ACHN (cell line): ENCODE measurements around the gene FCGBP.

ENCODE experiments used
- DNase-seq: peaks from one replicate; pipeline ENCODE4 v3.0.0-alpha.2; 2015
- in situ Hi-C: cut with HindIII; loops from 2 replicates; pipeline ENCODE4 v1.10.0; 2017; ENCODE audit warnings: low sequenced_read_pairs, low pct_ligation_motif_present, low pct_unique_long_range_greater_than_20kb

Gene FCGBP

DNA sequence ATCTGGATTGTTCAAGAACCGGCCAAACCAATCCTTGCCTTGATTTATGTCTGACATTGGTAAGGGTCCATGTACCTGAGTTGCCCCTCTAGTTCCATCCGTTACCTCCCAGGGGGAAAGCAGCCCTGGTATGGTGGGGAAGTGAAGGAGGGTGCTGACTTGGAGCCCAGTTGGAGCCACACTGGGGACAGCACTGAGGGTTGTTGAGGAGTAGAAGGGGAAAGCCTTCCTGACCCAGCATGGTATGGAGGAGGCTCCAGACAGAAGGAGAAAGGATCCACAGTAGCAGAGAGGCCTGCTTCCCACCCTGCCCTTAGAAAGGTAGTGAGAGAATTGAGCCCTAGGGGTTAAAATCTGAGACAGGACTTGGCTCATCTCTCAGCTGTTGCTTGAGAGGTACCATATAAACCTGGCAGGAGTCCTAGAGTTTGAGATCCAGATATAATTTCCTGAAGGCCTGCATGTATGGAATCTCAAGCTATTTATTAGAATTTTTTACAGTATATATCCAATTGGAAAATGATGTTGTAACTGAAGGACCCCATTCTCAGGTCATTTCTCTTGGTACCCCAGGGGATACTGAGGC lies 16.7 kb upstream of the FCGBP start:
- in situ Hi-C loops, result no loop called here

DNA sequence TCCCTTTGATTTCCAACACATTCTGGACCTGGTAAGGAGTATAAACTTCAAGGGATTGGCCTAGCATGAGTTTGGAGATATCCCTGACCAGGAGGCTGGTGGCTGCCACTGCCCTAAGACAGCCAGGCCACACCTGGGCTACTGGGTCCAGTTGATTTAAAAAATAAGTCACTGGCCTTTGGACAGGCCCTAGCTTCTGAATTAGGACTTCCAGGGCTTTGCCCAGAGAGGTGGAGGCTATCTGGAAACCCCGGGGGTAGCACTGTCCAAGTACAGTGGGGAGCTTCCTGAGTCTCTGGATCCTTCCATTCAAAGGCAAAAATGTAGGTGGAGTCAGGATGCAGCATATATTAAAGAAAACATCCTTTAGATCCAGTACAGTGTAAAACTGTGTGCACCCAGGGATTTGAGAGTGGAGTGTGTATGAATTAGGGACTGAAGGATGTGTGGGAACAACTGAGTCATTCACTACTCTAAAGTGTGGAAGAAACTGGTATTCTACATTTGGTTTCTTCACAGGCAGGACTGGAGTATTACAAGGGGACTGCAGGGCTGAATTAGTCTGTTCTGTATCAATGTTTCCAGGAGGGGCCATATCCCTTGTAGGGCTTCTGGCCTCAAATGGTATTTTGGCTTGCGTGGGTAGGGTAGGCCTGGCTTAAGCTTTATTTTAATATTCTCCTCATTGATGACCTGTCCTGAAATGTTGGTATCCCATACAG lies 14.8 kb upstream of the FCGBP start:
- in situ Hi-C loops, result no loop called here
- no peak for DNase-seq

More for the DNA sequence above, 16.7 kb upstream of the FCGBP start:
- no peak for DNase-seq

DNA sequence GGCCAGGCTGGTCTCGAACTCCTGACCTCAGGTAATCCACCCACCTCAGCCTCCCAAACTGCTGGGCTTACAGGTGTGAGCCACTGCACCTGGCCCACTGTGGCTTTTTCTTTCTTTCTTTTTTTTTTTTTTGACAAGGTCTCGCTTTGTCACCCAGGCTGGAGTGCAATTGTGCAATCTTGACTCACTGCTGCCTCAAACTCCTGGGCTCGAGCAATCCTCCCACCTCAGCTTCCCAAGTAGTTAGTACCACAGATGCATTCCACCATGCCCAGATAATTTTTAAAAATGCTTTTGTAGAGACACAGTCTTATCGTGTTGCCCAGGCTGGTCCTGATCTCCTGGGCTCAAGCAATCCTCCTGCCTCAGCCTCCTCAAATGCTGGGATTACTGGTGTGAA lies 12.1 kb upstream of the FCGBP start:
- in situ Hi-C loops, result no loop called here
- DNase-seq, result peak; percentile 1

DNA sequence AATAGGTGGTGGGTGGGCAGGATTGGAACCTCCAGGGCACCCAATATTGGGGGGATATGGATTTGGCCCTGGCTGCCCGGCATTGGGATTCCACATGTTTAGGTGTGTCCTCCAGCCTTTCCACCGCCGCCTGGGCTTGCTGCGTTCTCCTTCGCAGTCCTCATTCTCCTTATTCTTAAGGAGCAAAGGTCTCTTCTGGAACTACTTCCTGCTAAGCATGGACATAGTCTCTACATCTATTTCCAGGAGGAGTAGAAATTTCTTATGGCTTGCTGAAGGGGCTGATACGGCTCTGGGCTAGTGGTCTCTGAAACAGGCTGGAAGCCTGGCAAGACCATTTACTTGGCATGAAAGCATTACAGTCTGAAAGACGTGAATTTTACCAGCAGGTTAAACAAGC lies 9.2 kb upstream of the FCGBP start:
- DNase-seq, result no peak
- in situ Hi-C loops, result no loop called here

DNA sequence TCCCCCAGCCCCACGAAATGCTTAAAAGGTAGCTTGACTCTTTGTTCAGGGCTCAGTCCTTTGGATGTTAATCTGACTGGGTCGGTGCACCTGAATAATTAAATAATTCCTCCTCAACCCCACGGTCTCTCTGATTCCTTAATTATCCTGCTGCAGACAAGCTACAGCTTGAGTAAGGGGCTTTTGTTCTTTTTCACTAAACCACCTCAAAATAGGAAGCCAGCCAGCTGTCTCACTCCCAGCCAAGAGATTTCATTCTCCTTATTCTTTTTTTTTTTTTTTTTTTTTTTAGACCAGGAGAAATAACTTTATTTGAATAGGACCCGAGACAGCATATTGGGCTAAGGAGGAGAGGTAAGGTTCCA lies 7.9 kb upstream of the FCGBP start:
- in situ Hi-C loops, result no loop called here

DNA sequence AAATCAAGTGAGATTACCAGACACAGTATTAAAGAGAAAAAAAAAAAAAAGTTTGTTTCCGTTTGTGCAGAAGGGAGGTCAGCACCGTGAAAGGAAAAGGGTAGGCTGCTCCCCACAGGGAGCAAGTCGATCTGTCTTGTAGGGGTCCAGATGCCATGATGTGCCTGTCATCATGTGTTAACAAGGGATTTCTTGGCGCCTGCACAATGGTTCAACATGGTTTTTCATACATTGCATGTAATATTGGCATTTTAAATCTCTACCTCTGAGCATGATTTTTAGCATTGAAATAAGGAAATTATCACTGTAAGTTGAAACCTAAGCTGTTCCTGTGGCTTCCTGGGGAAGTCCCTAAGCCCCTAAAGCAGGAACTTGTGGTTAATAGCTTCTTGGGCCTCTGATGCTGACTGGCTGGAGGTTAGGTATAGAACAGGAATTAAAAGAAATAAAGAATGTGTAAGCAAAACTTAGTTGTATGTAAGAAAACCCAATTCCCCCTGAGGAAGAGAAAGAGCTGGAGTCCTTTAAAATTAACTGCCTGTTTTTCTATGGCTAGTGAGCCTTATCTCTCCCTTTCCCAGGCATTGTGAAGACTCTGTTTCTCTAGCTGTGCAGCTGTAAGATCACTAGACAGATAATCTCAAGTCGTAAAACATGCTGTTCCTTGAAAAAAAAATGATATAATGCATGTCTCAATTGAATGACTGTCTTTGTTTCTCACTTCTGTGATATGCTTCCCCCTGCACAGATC lies 7.4 kb upstream of the FCGBP start:
- in situ Hi-C loops, result no loop called here
- no peak for DNase-seq

More for the DNA sequence above, 7.9 kb upstream of the FCGBP start:
- no peak for DNase-seq

DNA sequence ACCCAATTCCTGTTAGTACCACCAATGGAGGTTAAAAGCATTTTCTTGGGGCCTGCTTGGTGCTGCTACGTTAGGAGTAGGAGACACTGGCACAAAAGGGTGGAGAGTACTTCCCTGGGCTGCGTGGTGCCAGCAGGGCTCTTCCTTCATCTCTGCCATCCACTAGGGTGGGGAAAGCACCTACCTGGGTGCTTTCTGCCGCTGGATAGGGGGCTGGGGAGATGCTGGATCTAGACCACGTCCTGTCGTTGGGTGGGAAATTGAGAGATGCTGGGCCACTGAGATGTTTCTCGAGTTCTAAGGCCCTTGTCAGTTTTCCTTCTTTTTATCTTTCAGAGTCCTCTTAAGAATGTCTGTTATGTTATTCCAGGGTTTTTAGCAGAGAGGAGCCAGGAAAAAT lies 6.7 kb upstream of the FCGBP start:
- in situ Hi-C loops, result no loop called here

DNA sequence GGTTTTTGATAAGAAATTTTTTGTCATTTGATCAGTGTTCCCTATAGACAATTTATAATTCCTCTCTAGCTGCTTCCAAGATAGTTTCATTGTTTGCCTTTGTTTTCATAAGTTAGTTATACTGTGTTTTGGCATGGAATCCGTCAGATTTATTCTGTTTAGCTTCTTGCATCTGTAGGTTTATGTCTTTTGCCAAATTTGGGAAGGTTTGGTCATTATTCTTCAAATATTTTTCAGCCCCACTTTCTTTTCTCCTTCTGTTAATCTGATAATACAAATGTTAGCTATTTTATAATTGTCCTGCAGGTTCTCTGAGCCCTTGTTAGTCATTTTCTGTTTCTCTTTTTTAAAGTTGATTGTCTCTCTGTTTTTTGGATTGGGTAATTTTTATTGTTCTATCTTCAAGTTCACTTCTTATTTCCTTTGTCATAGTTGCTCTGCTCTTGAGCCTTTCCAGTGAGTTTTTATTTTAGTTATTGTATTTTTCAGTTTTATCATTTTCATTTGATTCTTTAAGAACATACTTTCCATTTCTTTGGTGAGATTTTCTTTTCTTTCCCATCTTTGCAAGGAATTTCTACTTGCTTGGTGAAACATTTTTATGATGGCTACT lies 5.9 kb upstream of the FCGBP start:
- DNase-seq, result no peak
- in situ Hi-C loops, result no loop called here

More for the DNA sequence above, 6.7 kb upstream of the FCGBP start:
- no peak for DNase-seq

DNA sequence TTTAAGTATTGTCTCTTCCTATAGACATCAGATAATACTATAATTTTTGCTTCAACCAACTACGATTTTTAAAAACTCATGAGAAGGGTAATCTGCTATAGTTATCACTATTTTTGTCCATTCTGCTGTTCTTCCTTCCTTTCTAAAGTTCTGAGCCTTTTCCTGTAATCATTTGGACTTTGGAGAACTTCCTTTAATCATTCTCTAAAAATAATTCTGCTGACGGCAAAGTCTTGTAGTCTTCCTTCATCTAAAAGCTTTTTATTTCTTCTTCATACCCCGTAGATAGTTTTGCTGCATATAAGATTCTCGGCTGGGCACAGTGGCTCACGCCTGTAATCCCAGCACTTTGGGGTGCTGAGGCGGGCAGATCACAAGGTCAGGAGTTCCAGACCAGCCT lies 5.1 kb upstream of the FCGBP start:
- in situ Hi-C loops, result no loop called here

DNA sequence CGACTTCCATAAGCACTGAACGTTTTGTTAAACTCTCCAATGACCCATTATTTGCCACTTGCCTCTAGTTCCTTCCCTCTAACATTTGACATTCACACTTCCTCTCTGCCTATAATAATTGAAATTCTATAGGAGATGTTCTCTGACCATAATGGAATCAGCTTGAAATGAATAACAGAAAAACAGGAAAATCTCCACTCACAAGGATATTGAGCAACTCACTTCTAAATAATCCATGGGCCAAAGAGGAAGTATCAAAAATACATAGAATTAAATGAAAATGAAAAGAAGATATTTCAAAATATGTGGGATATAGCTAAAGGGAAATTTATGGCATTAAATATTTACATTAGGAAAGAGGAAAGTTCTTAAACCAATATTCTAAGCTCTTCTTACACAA lies 3.4 kb upstream of the FCGBP start:
- DNase-seq, result no peak
- in situ Hi-C loops, result no loop called here

More for the DNA sequence above, 5.1 kb upstream of the FCGBP start:
- DNase-seq, result no peak

DNA sequence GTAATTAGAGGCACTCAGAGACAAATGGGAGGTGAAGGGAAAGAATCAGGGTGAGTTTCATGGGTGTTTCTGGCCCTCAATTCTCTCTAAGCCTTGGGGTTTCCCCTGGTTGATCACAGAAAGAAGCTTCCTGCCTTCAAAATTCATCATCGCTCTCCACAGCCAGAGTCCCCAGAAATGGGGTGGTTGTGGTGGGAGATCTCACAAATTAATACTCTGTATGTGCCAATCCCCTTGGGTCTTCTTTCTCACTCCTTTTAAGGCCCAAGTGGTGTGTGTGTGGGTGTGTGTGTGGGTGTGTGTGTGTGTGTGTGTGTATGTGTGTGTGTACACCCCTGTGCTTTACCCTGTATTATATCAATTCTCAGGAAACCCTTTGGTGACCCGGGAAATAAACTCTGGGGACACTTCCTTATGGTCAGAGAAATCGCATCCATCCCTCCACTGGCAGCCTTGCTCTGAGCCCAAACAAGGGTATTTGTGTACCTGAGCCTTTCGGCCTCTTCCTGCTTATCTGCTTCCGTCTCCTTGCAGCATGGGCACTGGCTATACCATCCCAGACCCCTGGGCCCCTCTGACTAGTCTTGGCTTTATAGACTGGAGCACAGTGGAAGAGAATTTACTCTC lies 2.8 kb upstream of the FCGBP start:
- DNase-seq, result no peak
- in situ Hi-C loops, result no loop called here

DNA sequence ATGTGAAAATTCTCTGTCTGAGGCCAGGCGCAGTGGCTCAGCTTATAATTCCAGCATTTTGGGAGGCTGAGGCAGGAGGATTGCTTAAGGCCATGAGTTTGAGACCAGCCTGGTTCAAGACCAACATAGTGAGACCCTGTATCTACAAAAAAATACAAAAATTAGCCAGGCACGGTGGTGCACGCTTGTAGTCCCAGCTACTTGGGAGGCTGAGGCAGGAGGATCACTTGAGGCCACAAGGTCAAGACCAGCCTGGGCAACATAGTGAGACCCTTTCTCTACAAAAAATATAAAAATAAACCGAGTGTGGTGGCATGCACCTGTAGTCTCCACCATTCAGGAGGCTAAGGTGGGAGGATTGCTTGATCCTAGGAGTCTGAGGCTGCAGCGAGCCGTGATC lies 2.2 kb upstream of the FCGBP start:
- in situ Hi-C loops, result no loop called here
- DNase-seq, result no peak

DNA sequence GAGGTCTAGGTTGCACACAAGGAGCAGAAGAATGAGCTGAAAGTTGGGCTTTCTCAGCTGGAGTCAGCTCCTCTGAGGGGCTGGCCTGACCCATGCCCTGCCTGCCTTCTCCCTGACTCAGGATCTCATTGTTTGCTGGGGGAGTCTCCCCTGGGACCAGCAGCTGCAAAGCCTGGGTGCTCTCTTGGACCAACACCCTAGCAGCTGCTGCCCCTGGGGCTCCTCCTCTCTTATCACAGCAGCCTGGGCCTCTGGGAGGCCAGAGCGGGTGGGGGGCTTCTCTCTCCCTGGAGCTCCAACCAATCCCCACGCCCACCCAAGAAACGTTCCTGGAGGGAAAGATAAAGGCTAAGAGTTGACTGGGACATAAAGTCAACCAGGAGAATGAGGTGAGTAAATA lies 1.6 kb upstream of the FCGBP start:
- in situ Hi-C loops, result no loop called here
- DNase-seq, result no peak

DNA sequence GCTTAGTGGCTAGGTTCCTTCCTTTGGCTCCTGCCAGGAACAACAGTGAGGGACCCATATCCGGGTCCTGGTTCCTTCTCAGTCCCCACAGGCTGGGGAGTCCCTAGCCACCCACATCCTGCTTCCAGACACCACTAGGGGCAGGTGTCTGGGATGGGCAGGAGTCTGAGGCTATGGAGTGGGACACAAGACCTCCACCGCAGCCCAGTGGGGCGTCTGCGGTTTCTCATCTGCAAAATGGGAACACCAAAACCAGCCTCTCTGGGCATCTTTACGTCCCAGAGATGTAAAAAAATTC lies 879 bp upstream of the FCGBP start:
- no peak for DNase-seq
- in situ Hi-C loops, result no loop called here

DNA sequence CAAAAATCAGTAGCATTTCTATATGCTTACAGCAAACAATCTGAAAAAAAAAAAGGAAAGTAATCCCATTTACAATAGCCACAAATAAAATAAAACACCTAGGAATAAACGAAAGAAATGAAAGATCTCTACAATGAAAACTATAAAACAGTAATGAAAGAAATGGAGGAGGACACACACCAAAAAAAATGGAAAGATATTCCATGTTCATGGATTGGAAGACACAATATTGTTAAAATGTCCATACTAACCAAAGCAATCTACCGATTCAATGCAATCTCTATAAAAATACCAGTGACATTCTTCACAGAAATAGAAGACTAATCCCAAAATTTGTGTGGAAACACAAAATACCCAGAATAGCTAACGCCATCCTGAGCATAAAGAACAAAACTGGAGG lies 4.7 kb downstream of the FCGBP start:
- in situ Hi-C loops, result no loop called here
- DNase-seq, result no peak

DNA sequence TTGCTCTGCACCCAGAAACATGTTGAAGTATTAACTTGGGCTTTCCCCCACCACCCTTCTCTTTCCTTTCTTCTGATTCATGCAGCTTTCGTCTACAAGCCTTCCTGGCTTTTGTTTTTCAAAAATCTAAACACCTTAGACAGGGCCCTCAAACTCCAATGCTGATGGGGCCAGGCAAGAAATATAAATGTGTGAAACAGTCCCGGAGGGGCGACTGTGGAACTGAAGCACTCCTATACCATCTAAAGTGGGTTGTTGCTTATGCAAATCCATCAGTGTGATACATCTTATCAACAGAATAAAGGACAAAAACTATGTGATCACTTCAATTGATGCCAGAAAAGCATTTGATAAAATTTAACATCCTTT lies 6.1 kb downstream of the FCGBP start:
- in situ Hi-C loops, result no loop called here
- DNase-seq, result no peak

DNA sequence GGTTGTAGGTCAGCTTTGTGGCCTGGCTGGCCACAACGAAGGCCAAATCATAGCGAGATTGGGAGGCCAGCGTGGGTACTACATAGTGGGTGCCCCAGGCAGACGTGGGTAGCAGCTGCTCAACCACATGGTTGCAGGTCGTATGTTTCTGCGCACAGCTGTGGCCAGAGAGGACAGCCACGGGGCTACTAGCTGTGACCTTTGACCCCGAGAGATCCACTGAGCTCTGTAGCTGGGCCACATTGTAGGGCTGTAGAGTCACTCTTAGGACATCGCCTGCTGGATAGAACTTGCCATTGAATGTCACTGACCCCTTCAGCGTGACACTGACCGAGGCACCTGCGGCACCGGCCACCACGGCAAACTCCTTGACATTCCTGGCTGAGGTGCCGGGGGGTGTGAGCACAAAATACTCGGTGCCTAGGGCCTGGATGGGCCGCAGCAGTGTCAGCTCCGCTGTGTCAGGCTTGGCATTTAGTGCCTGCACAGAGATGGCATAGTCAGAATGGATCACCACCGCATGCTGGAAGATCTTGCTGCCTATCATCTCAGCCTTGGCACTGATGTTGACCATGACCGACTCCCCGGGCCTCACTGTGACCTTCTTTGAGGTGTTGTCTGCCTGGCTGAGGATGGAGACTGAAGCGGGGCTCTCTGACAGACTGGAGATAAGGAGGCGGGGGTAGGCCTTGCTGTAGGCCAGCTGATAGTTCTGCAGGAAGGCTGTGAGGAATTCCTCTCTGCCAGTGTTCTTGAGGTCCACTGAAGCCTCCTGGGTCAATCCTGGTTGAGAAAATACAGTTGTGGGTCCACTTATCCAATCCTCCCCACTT lies 6.7 kb downstream of the FCGBP start:
- in situ Hi-C loops, result no loop called here
- DNase-seq, result no peak

DNA sequence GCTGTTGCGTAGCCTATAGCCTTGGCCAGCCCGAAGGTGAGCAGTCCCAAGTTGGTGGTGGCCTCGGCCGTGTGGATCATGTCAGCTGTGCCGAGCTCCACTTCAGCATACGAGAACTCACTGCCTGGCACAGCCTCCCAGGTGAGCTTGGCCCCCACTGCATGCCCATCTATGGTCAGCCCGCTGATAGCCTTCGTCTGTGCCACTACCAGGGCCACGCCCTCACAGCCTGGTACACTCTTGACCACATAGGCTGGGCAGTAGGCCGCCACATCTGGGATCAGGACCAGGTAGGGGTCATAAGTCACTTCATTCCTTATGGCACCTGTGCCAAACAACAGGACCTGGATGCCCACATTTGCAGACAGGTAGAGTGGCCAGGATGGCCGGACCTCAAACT lies 7.4 kb downstream of the FCGBP start:
- in situ Hi-C loops, result no loop called here
- DNase-seq, result no peak
